IgD-negative memory B cell (primary cell): Measurements from ENCODE around the gene TRAPPC3. TPM values are rescaled to one million over a fixed set of nuclear protein-coding genes. Genes with fewer than 3 reads are reported as not detected.
A peak's percentile ranks its signal among the peaks of the same experiment; 100 is the strongest.
"Not testable (repeated sequence)": the region's sequence is repeated elsewhere in the genome, so short reads cannot be mapped to it uniquely, and the experiment has no call there.

Experiments
- H3K27ac Mint-ChIP-seq, 3 donors: one replicate each; pipeline ENCODE4 v1.8.0; 2020 to 2022; ENCODE audit warnings: mild to moderate bottlenecking in 3 of 3, mixed read lengths in 3 of 3, moderate library complexity in 1 of 3
- H3K27me3 Mint-ChIP-seq: one replicate; pipeline ENCODE4 v1.8.0; 2021; ENCODE audit warnings: mixed read lengths
- H3K36me3 Mint-ChIP-seq: one replicate; pipeline ENCODE4 v1.8.0; 2020; ENCODE audit warnings: mild to moderate bottlenecking, mixed read lengths
- H3K4me1 Mint-ChIP-seq, 3 donors: one replicate each; pipeline ENCODE4 v1.8.0; 2020 to 2022; ENCODE audit warnings: mixed read lengths in 3 of 3, mild to moderate bottlenecking in 1 of 3
- H3K4me3 Mint-ChIP-seq, 4 donors: one replicate each; pipeline ENCODE4 v1.8.0; 2020 to 2022; ENCODE audit warnings: mild to moderate bottlenecking in 4 of 4, mixed read lengths in 4 of 4, moderate library complexity in 3 of 4
- H3K9me3 Mint-ChIP-seq, 3 donors: one replicate each; pipeline ENCODE4 v1.8.0; 2020 to 2021; ENCODE audit warnings: mixed read lengths in 3 of 3, mild to moderate bottlenecking in 1 of 3
- polyA plus RNA-seq: library from polyadenylated mRNA; unstranded; fragments of 300-500 nt; fragmentation: Illumina TruSeq; gene quantifications from one replicate; pipeline ENCODE4 v1.2.3, GENCODE V29; 2021

TRAPPC3 gene
- 101 TPM for polyA plus RNA-seq

GRCh38 chr1:36149237-36149972, at the start of gene TRAPPC3:
TRAPPC3 (minus strand) TSS chr1:36149486; CDS start chr1:36149378, 108 bp downstream.
- Mint-ChIP-seq H3K36me3 (peaks cover 1% of the 10 kb centered on the region), H3K4me1 (peaks cover 37 to 40% (median 38%) of the 10 kb centered on the region in 3 donors), H3K27me3 (no peaks in the 10 kb centered on the region), H3K9me3 (no peaks in the 10 kb centered on the region), H3K27ac (peak within 1 kb of the TSS; percentile 94 to 100 (median 100)), H3K4me3 (peak within 1 kb of the TSS; percentile 97 to 100 (median 100))

GRCh38 chr1:36198641-36199040, 49.4 kb upstream of the TRAPPC3 start:
- Mint-ChIP-seq H3K4me3 (no peak overlapping the region), H3K27ac (no peak overlapping the region), H3K36me3 (peaks cover 3% of the 10 kb centered on the region), H3K4me1 (peaks cover 6 to 10% (median 8%) of the 10 kb centered on the region in 3 donors), H3K27me3 (peaks cover 14% of the 10 kb centered on the region), H3K9me3 (no peaks in the 10 kb centered on the region)

GRCh38 chr1:36196805-36197204, 47.5 kb upstream of the TRAPPC3 start:
- not testable (repeated sequence) for H3K4me3 Mint-ChIP-seq, H3K36me3 Mint-ChIP-seq, H3K27ac Mint-ChIP-seq, H3K9me3 Mint-ChIP-seq
- Mint-ChIP-seq H3K4me1 (peaks cover 6 to 10% (median 8%) of the 10 kb centered on the region in 3 donors), H3K27me3 (peaks cover 14% of the 10 kb centered on the region)

- H3K4me1 Mint-ChIP-seq = peaks cover 0 to 8% (median 2%) of the 10 kb centered on the region in 3 donors
- no peaks in the 10 kb centered on the region for H3K9me3 Mint-ChIP-seq
- H3K27ac Mint-ChIP-seq = peak overlapping the region in 1 of 3 donors; percentile 0
- no peak overlapping the region for H3K4me3 Mint-ChIP-seq
- no peaks in the 10 kb centered on the region for H3K36me3 Mint-ChIP-seq
- H3K27me3 Mint-ChIP-seq = peaks cover 1% of the 10 kb centered on the region
These were observed 38.7 kb upstream of the TRAPPC3 start for GRCh38 chr1:36187800-36188593.

- H3K27ac Mint-ChIP-seq = peak overlapping the region in 1 of 3 donors; percentile 6
- H3K36me3 Mint-ChIP-seq = peaks cover 3% of the 10 kb centered on the region
- peaks cover 1% of the 10 kb centered on the region for H3K27me3 Mint-ChIP-seq
- no peaks in the 10 kb centered on the region for H3K9me3 Mint-ChIP-seq
- peaks cover 0 to 10% (median 2%) of the 10 kb centered on the region in 3 donors for H3K4me1 Mint-ChIP-seq
- no peak overlapping the region for H3K4me3 Mint-ChIP-seq
These were observed 34.1 kb upstream of the TRAPPC3 start for GRCh38 chr1:36183309-36183856.

GRCh38 chr1:36182734-36183133, 33.4 kb upstream of the TRAPPC3 start:
- Mint-ChIP-seq H3K9me3 (no peaks in the 10 kb centered on the region), H3K36me3 (peaks cover 3% of the 10 kb centered on the region), H3K4me3 (no peak overlapping the region), H3K27me3 (no peaks in the 10 kb centered on the region), H3K4me1 (peaks cover 0 to 7% (median 0%) of the 10 kb centered on the region in 3 donors), H3K27ac (peak overlapping the region in 1 of 3 donors; percentile 6)

DNA sequence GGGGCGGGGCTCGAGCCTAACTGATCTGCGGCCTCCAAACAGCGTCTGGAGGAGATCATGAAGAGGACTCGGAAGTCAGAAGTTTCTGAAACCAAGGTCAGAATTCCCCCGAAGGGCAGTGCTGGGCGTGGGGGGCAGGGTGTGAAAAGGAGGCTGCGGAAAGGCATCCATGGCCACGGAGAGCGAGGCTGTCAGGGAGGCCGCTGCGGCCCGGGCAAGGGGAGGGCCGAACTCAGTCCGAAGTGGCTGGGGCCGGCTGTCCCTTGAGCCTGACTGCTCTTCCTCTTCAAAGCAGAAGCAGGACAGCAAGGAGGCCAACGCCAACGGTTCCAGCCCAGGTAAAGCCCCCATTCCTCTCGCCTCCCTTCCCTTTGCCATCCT, 29.9 kb upstream of the TRAPPC3 start:
- H3K9me3 Mint-ChIP-seq = no peaks in the 10 kb centered on the region
- no peak overlapping the region for H3K4me3 Mint-ChIP-seq
- no peak overlapping the region for H3K27ac Mint-ChIP-seq
- H3K36me3 Mint-ChIP-seq = peaks cover 9% of the 10 kb centered on the region
- peaks cover 0 to 16% (median 5%) of the 10 kb centered on the region in 3 donors for H3K4me1 Mint-ChIP-seq
- H3K27me3 Mint-ChIP-seq = no peaks in the 10 kb centered on the region

GRCh38 chr1:36178471-36179219, 29.4 kb upstream of the TRAPPC3 start:
- Mint-ChIP-seq H3K4me3 (no peak overlapping the region), H3K36me3 (peaks cover 14% of the 10 kb centered on the region), H3K27ac (no peak overlapping the region), H3K9me3 (no peaks in the 10 kb centered on the region), H3K4me1 (peaks cover 0 to 19% (median 6%) of the 10 kb centered on the region in 3 donors), H3K27me3 (no peaks in the 10 kb centered on the region)

GRCh38 chr1:36177589-36178431, 28.5 kb upstream of the TRAPPC3 start:
- Mint-ChIP-seq H3K27ac (no peak overlapping the region), H3K27me3 (no peaks in the 10 kb centered on the region), H3K9me3 (no peaks in the 10 kb centered on the region)

DNA sequence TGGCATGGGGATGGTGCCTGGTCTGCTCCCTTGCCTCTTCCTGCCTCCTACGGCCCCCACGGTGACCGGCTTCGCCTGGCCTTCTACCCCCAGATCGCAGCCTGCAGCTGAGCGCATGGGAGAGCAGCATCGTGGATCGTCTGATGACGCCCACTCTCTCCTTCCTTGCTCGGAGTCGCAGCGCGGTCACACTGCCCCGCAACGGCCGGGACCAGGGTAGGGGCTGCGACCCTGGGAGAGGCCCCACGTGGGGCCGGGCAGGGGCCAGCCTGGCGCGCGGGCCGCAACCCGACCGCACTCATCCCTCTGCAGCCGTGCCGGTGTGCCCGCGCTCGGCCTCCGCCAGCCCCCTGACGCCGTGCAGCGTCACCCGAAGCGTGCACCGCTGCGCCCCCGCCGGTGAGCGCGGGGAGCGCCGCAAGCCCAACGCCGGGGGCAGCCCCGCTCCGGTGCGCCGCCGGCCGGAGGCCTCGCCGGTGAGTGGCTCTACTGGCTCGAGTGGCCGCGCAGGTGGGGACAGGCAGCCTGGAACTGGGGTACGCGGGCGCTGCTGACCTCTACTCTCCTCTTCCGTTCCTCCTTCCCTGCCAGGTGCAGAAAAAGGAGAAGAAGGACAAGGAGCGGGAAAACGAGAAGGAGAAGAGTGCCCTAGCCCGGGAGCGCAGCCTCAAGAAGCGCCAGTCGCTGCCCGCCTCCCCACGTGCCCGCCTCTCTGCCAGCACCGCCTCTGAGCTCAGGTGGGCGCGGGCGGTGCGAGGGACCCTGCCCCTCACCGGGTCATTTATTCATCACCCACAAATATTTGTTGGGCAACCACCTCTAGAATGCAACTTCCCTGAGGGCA, 27.0 kb upstream of the TRAPPC3 start:
- no peaks in the 10 kb centered on the region for H3K9me3 Mint-ChIP-seq
- no peak overlapping the region for H3K27ac Mint-ChIP-seq
- H3K36me3 Mint-ChIP-seq = peaks cover 16% of the 10 kb centered on the region
- H3K4me3 Mint-ChIP-seq = no peak overlapping the region
- no peaks in the 10 kb centered on the region for H3K27me3 Mint-ChIP-seq
- peaks cover 0 to 19% (median 6%) of the 10 kb centered on the region in 3 donors for H3K4me1 Mint-ChIP-seq

More at GRCh38 chr1:36177589-36178431, 28.5 kb upstream of the TRAPPC3 start:
- Mint-ChIP-seq H3K36me3 (peaks cover 16% of the 10 kb centered on the region), H3K4me1 (peaks cover 0 to 19% (median 6%) of the 10 kb centered on the region in 3 donors), H3K4me3 (no peak overlapping the region)

DNA sequence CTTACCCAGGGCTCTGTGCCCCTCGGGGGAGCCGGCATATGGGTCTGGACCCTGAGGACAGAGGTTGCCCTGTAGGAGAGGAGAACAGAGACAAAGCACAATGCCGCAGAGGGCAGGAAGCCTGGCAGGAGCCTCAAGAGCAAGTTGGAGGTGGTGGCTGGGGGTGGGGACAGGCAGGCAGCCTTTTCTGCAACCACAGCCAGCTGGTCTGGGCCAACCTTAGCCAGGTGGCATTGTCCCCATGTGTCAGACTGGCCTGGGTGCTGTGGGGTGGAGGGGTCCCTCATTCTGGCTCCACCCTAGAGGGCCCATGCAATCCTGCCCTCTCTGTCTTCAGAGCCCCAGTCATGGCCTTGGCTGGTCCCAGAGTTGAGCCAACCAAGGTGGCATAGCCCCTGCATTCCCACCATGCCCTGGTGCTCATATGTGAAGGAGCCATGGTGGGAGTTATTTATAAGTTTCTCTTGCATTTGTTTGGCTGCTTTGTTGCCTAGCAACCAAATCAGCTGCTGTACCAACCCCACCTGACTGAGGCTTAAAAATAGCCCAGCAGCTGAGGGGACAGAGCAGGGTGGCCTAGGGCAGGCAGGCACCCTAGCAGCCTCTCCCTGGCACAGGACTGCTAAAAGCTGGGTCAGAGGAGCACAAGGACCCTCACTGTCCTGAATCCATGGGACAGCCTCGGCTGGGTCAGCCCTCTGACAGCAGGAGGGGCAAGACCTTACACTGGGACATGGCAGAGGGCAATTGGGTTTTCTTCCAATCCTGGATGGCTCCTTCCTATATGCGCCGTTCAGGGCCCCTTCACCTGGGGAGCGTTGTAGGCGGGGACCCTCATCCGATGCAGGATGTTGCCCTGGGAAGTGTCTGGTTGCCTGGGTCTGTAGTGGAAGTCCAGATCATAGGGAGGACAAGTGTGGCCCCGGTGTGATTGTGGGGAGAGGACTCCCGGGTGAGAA, 26.1 kb upstream of the TRAPPC3 start:
- Mint-ChIP-seq H3K36me3 (peaks cover 16% of the 10 kb centered on the region), H3K4me3 (peak overlapping the region in 3 of 4 donors; percentile 17 to 79 (median 58)), H3K4me1 (peaks cover 0 to 19% (median 6%) of the 10 kb centered on the region in 3 donors), H3K9me3 (no peaks in the 10 kb centered on the region), H3K27ac (peak overlapping the region in 2 of 3 donors; percentile 81 to 90), H3K27me3 (no peaks in the 10 kb centered on the region)

DNA sequence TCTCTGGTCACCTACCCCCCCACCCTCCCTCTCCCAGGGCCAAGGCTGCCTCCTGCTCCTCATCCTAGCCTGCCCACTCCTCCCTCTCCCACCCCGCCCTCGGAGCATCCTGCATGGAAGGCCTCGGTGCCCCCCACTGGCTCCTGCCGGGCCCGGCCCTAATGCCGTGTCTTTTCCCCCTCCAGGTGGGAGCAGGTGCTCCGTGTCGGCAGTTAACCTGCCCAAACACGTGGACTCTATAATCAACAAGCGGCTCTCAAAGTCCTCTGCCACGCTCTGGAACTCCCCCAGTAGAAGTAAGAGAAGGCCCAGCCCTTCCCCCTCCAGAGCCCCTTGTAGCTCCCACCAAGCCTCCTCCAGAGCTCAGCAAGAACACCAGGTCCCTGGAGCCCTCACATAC, 25.4 kb upstream of the TRAPPC3 start:
- no peak overlapping the region for H3K27ac Mint-ChIP-seq
- no peaks in the 10 kb centered on the region for H3K9me3 Mint-ChIP-seq
- peak overlapping the region in 1 of 4 donors; percentile 79 for H3K4me3 Mint-ChIP-seq
- peaks cover 13% of the 10 kb centered on the region for H3K36me3 Mint-ChIP-seq
- no peaks in the 10 kb centered on the region for H3K27me3 Mint-ChIP-seq
- peaks cover 3 to 19% (median 6%) of the 10 kb centered on the region in 3 donors for H3K4me1 Mint-ChIP-seq
